Glutamatergic neuron (in vitro differentiated cells): ENCODE data around the gene HAUS3. TPM values are rescaled to one million over a fixed set of nuclear protein-coding genes. Genes with fewer than 3 reads are reported as not detected.

Source experiments
- DNase-seq: peaks from one replicate; pipeline ENCODE4 v3.0.0; 2022
- H3K27ac Mint-ChIP-seq: one replicate; pipeline ENCODE4 v1.8.0; 2020; ENCODE audit warnings: mild to moderate bottlenecking, mixed read lengths, inconsistent platforms; ENCODE audit not compliant: unreplicated experiment
- H3K27me3 Mint-ChIP-seq: one replicate; pipeline ENCODE4 v1.8.0; 2020; ENCODE audit warnings: mild to moderate bottlenecking, moderate library complexity, mixed read lengths, inconsistent platforms; ENCODE audit not compliant: unreplicated experiment
- H3K36me3 Mint-ChIP-seq: one replicate; pipeline ENCODE4 v1.8.0; 2020; ENCODE audit warnings: mild to moderate bottlenecking, mixed read lengths, inconsistent platforms; ENCODE audit not compliant: unreplicated experiment
- H3K4me1 Mint-ChIP-seq: one replicate; pipeline ENCODE4 v1.8.0; 2020; ENCODE audit warnings: mild to moderate bottlenecking, low read depth, mixed read lengths, inconsistent platforms; ENCODE audit not compliant: unreplicated experiment
- H3K4me3 Mint-ChIP-seq: one replicate; pipeline ENCODE4 v1.8.0; 2020; ENCODE audit warnings: mild to moderate bottlenecking, mixed read lengths, inconsistent platforms; ENCODE audit not compliant: unreplicated experiment
- H3K9me3 Mint-ChIP-seq: one replicate; pipeline ENCODE4 v1.8.0; 2020; ENCODE audit warnings: mild to moderate bottlenecking, moderate library complexity, mixed read lengths, inconsistent platforms; ENCODE audit not compliant: unreplicated experiment
- CTCF ChIP-seq: fragments of 200-600 bp; sonication (generic); IDR thresholded peaks from one replicate; pipeline ENCODE4 v1.5.0; 2021; ENCODE audit not compliant: partially characterized antibody, unreplicated experiment
- total RNA-seq: library from RNA; stranded (reverse); fragmentation: NEBNext Ultra II Directional; extraction: Animal tissue kit (Norgen Biotek cat#: 25700); gene quantifications from one replicate; pipeline ENCODE4 v1.2.1, GENCODE V29; 2021; ENCODE audit not compliant: unreplicated experiment

The HAUS3 gene
- total RNA-seq, 1 donor from 2014 or later = 15.6 TPM

- peaks cover 13% of the 10 kb centered on the region for H3K9me3 Mint-ChIP-seq
- TF ChIP-seq CTCF = no peak
- H3K27ac Mint-ChIP-seq = no peak overlapping the region
- no peaks in the 10 kb centered on the region for H3K36me3 Mint-ChIP-seq
- peaks cover 4% of the 10 kb centered on the region for H3K27me3 Mint-ChIP-seq
- DNase-seq = peak; percentile 26
- no peak overlapping the region for H3K4me3 Mint-ChIP-seq
- H3K4me1 Mint-ChIP-seq = peaks cover 5% of the 10 kb centered on the region
These were observed 6.3 kb upstream of the HAUS3 start for GRCh38 chr4:2248044-2248780.

GRCh38 chr4:2247128-2248043, 5.5 kb upstream of the HAUS3 start:
- Mint-ChIP-seq H3K9me3 (peaks cover 10% of the 10 kb centered on the region), H3K4me3 (no peak overlapping the region), H3K36me3 (no peaks in the 10 kb centered on the region), H3K27ac (no peak overlapping the region), H3K27me3 (no peaks in the 10 kb centered on the region), H3K4me1 (peaks cover 5% of the 10 kb centered on the region)
- TF ChIP-seq CTCF = no peak
- peak; percentile 17 for DNase-seq

GRCh38 chr4:2246384-2247127, 4.6 kb upstream of the HAUS3 start:
- no peak for TF ChIP-seq CTCF
- DNase-seq = peak; percentile 19
- Mint-ChIP-seq H3K9me3 (peaks cover 10% of the 10 kb centered on the region), H3K4me3 (no peak overlapping the region), H3K27ac (no peak overlapping the region), H3K36me3 (no peaks in the 10 kb centered on the region), H3K27me3 (no peaks in the 10 kb centered on the region), H3K4me1 (peaks cover 5% of the 10 kb centered on the region)

- TF ChIP-seq CTCF = no peak
- H3K27ac Mint-ChIP-seq = no peak overlapping the region
- peaks cover 10% of the 10 kb centered on the region for H3K9me3 Mint-ChIP-seq
- H3K36me3 Mint-ChIP-seq = no peaks in the 10 kb centered on the region
- peaks cover 7% of the 10 kb centered on the region for H3K4me1 Mint-ChIP-seq
- no peak overlapping the region for H3K4me3 Mint-ChIP-seq
- no peak for DNase-seq
- H3K27me3 Mint-ChIP-seq = no peaks in the 10 kb centered on the region
These were observed 3.9 kb upstream of the HAUS3 start for GRCh38 chr4:2245787-2246275.
